ENCODE results near the gene PCLO. TPM values are rescaled to one million over a fixed set of nuclear protein-coding genes. Genes with fewer than 3 reads are reported as not detected.

Gene PCLO
- total RNA-seq, 1 donor from 2014 or later: 10.8 TPM

- H3K36me3 ChIP-seq: no peaks in the 10 kb centered on the region
- intact Hi-C loops (cut with DNase I): no loop called here
- H3K4me1 ChIP-seq: no peaks in the 10 kb centered on the region
- no peak for TF ChIP-seq POLR2AphosphoS5 (IDR thresholded peaks at IDR 0.05; ENCODE audit: insufficient read depth in 1 of 2, low read depth in 1 of 2)
- no peak for TF ChIP-seq POLR2A (IDR thresholded peaks at IDR 0.05)
- TF ChIP-seq CTCF (IDR thresholded peaks at IDR 0.05): no peak
- no peaks in the 10 kb centered on the region for H3K9me3 ChIP-seq
- no peak overlapping the region for H3K4me3 ChIP-seq
- no peaks in the 10 kb centered on the region for H3K27me3 ChIP-seq
- DNase-seq (ENCODE audit: extremely low spot score in 2 of 2): no peak
- H3K27ac ChIP-seq: no peak overlapping the region
Measured at GRCh38 chr7:82755705-82756551, 406.8 kb downstream of the PCLO start.

- intact Hi-C loops (cut with DNase I): no loop called here
- no peak for DNase-seq (ENCODE audit: extremely low spot score in 2 of 2)
- Histone ChIP-seq H3K4me3 (no peak overlapping the region), H3K36me3 (no peaks in the 10 kb centered on the region), H3K27me3 (no peaks in the 10 kb centered on the region), H3K9me3 (no peaks in the 10 kb centered on the region), H3K27ac (no peak overlapping the region), H3K4me1 (no peaks in the 10 kb centered on the region)
- TF ChIP-seq POLR2AphosphoS5 (IDR thresholded peaks at IDR 0.05; ENCODE audit: insufficient read depth in 1 of 2, low read depth in 1 of 2) (no peak), POLR2A (IDR thresholded peaks at IDR 0.05) (no peak), CTCF (IDR thresholded peaks at IDR 0.05) (no peak)
Measured at GRCh38 chr7:82750007-82750406, 412.7 kb downstream of the PCLO start.

- intact Hi-C loops (cut with DNase I): no loop called here
- H3K27ac ChIP-seq: no peak overlapping the region
- DNase-seq (ENCODE audit: extremely low spot score in 2 of 2): no peak
- no peak overlapping the region for H3K4me3 ChIP-seq
- TF ChIP-seq POLR2A (IDR thresholded peaks at IDR 0.05): no peak
- no peak for TF ChIP-seq CTCF (IDR thresholded peaks at IDR 0.05)
- TF ChIP-seq POLR2AphosphoS5 (IDR thresholded peaks at IDR 0.05; ENCODE audit: insufficient read depth in 1 of 2, low read depth in 1 of 2): no peak
- no peaks in the 10 kb centered on the region for H3K27me3 ChIP-seq
- no peaks in the 10 kb centered on the region for H3K4me1 ChIP-seq
- H3K9me3 ChIP-seq: no peaks in the 10 kb centered on the region
- H3K36me3 ChIP-seq: no peaks in the 10 kb centered on the region
Measured at GRCh38 chr7:82745820-82746219, 416.9 kb downstream of the PCLO start.

GRCh38 chr7:82745117-82745516 lies 417.6 kb downstream of the PCLO start:
- DNase-seq (ENCODE audit: extremely low spot score in 2 of 2): no peak
- Histone ChIP-seq H3K4me3 (no peak overlapping the region), H3K27ac (no peak overlapping the region), H3K9me3 (no peaks in the 10 kb centered on the region), H3K27me3 (no peaks in the 10 kb centered on the region), H3K36me3 (no peaks in the 10 kb centered on the region), H3K4me1 (no peaks in the 10 kb centered on the region)
- TF ChIP-seq POLR2AphosphoS5 (IDR thresholded peaks at IDR 0.05; ENCODE audit: insufficient read depth in 1 of 2, low read depth in 1 of 2): no peak
- intact Hi-C loops (cut with DNase I): no loop called here

GRCh38 chr7:82742163-82742562 lies 420.5 kb downstream of the PCLO start:
- no peaks in the 10 kb centered on the region for H3K27me3 ChIP-seq
- no peaks in the 10 kb centered on the region for H3K4me1 ChIP-seq
- intact Hi-C loops (cut with DNase I): no loop called here
- TF ChIP-seq POLR2A (IDR thresholded peaks at IDR 0.05) (no peak), POLR2AphosphoS5 (IDR thresholded peaks at IDR 0.05; ENCODE audit: insufficient read depth in 1 of 2, low read depth in 1 of 2) (no peak), CTCF (IDR thresholded peaks at IDR 0.05) (no peak)
- H3K4me3 ChIP-seq: no peak overlapping the region
- no peaks in the 10 kb centered on the region for H3K9me3 ChIP-seq
- no peak overlapping the region for H3K27ac ChIP-seq
- H3K36me3 ChIP-seq: no peaks in the 10 kb centered on the region
- DNase-seq (ENCODE audit: extremely low spot score in 2 of 2): no peak

Measured in vagina (tissue), 2 donors.